Activated naive CD4-positive, alpha-beta T cell treated with anti-CD3 and anti-CD28 coated beads, Interleukin-2, amount 10 ng/mL, durations not matched to agents 7 days and 5 days (primary cell): ENCODE measurements around the gene AGAP2.

ENCODE experiments used
- CTCF ChIA-PET: fragments of 350-600 bp; sonication (Branson Sonifier 250); formaldehyde crosslinking; loops from one replicate; lab custom pipeline; 2021; ENCODE audit warnings: antibody characterized with exemption; lab: Charles Lee
- DNase-seq: peaks from one replicate; pipeline ENCODE4 v3.0.0-alpha.2; 2020
- H3K27ac Mint-ChIP-seq: one replicate; pipeline ENCODE4 v1.8.0; 2021; ENCODE audit warnings: mild to moderate bottlenecking, moderate library complexity, mixed read lengths
- H3K27me3 Mint-ChIP-seq: one replicate; pipeline ENCODE4 v1.8.0; 2021; ENCODE audit warnings: mild to moderate bottlenecking, mixed read lengths
- H3K36me3 Mint-ChIP-seq: one replicate; pipeline ENCODE4 v1.8.0; 2021; ENCODE audit warnings: mixed read lengths
- H3K4me1 Mint-ChIP-seq: one replicate; pipeline ENCODE4 v1.8.0; 2021; ENCODE audit warnings: mixed read lengths
- H3K4me3 Mint-ChIP-seq: one replicate; pipeline ENCODE4 v1.8.0; 2021; ENCODE audit warnings: mild to moderate bottlenecking, moderate library complexity, mixed read lengths
- H3K9me3 Mint-ChIP-seq: one replicate; pipeline ENCODE4 v1.8.0; 2021; ENCODE audit warnings: mixed read lengths

Gene AGAP2

GRCh38 chr12:57755454-57756372, 17.2 kb upstream of the AGAP2 start:
- Mint-ChIP-seq H3K4me3 (peak overlapping the region; percentile 81), H3K27me3 (peaks cover 4% of the 10 kb centered on the region), H3K36me3 (peaks cover 32% of the 10 kb centered on the region), H3K27ac (peak overlapping the region; percentile 70), H3K4me1 (peaks cover 66% of the 10 kb centered on the region), H3K9me3 (no peaks in the 10 kb centered on the region)
- peak; percentile 54 for DNase-seq
- CTCF ChIA-PET, result interaction anchor here (0.6 to 2.4 kb wide), 19 partner anchors 9 to 1935 kb away, joined by 3 to 19 read pairs (median 6); partner anchors contain the start of genes CYP27B1, DDIT3, EEF1AKMT3 and METTL1

- no peak overlapping the region for H3K27ac Mint-ChIP-seq
- peaks cover 36% of the 10 kb centered on the region for H3K36me3 Mint-ChIP-seq
- peaks cover 72% of the 10 kb centered on the region for H3K4me1 Mint-ChIP-seq
- no peak for DNase-seq
- CTCF ChIA-PET, result interaction anchor here (2.4 kb wide), 1 partner anchor 144 kb away, joined by 7 read pairs; no protein-coding TSS in a partner anchor
- H3K27me3 Mint-ChIP-seq, result peaks cover 4% of the 10 kb centered on the region
- no peaks in the 10 kb centered on the region for H3K9me3 Mint-ChIP-seq
- H3K4me3 Mint-ChIP-seq, result peak overlapping the region; percentile 80
These were observed 16.6 kb upstream of the AGAP2 start for GRCh38 chr12:57755194-57755453.

GRCh38 chr12:57754411-57755193, 16.1 kb upstream of the AGAP2 start, which contains the start of gene MARCHF9:
Gene MARCHF9 (plus strand): TSS chr12:57755103. CDS start chr12:57755529, 426 bp downstream.
- CTCF ChIA-PET, result interaction anchor here (2.4 kb wide), 1 partner anchor 145 kb away, joined by 7 read pairs; no protein-coding TSS in a partner anchor
- Mint-ChIP-seq H3K36me3 (peaks cover 34% of the 10 kb centered on the region), H3K27me3 (peaks cover 4% of the 10 kb centered on the region), H3K27ac (peak within 1 kb of the TSS; percentile 81), H3K4me3 (peak within 1 kb of the TSS; percentile 81), H3K9me3 (no peaks in the 10 kb centered on the region), H3K4me1 (peaks cover 70% of the 10 kb centered on the region)
- peak; percentile 94 for DNase-seq

- H3K27me3 Mint-ChIP-seq, result peaks cover 4% of the 10 kb centered on the region
- H3K4me1 Mint-ChIP-seq, result peaks cover 65% of the 10 kb centered on the region
- CTCF ChIA-PET, result no interaction called here
- H3K9me3 Mint-ChIP-seq, result no peaks in the 10 kb centered on the region
- H3K27ac Mint-ChIP-seq, result peak overlapping the region; percentile 81
- no peak for DNase-seq
- peaks cover 36% of the 10 kb centered on the region for H3K36me3 Mint-ChIP-seq
- H3K4me3 Mint-ChIP-seq, result peak overlapping the region; percentile 80
These were observed 15.3 kb upstream of the AGAP2 start for GRCh38 chr12:57753756-57754337.

- Mint-ChIP-seq H3K4me1 (peaks cover 57% of the 10 kb centered on the region), H3K27ac (peak overlapping the region; percentile 94), H3K27me3 (peaks cover 4% of the 10 kb centered on the region), H3K9me3 (no peaks in the 10 kb centered on the region), H3K4me3 (peak overlapping the region; percentile 98), H3K36me3 (peaks cover 40% of the 10 kb centered on the region)
- CTCF ChIA-PET, result interaction anchor here (0.8 to 1.0 kb wide), 3 partner anchors 12 to 294 kb away, joined by 3 to 4 read pairs (median 3); no protein-coding TSS in a partner anchor
- DNase-seq, result no peak
These were observed 14.1 kb upstream of the AGAP2 start for GRCh38 chr12:57752668-57753000.

GRCh38 chr12:57751788-57752667, 13.5 kb upstream of the AGAP2 start, which contains the start of gene CDK4:
Gene CDK4 (minus strand): TSS chr12:57752310. CDS start chr12:57751717, 593 bp downstream.
- H3K4me1 Mint-ChIP-seq, result peaks cover 60% of the 10 kb centered on the region
- H3K27me3 Mint-ChIP-seq, result peaks cover 4% of the 10 kb centered on the region
- no peaks in the 10 kb centered on the region for H3K9me3 Mint-ChIP-seq
- peak; percentile 100 for DNase-seq
- H3K4me3 Mint-ChIP-seq, result peak within 1 kb of the TSS; percentile 98
- CTCF ChIA-PET, result interaction anchor here (0.8 to 1.0 kb wide), 3 partner anchors 13 to 293 kb away, joined by 3 to 4 read pairs (median 3); no protein-coding TSS in a partner anchor
- peak within 1 kb of the TSS; percentile 94 for H3K27ac Mint-ChIP-seq
- peaks cover 43% of the 10 kb centered on the region for H3K36me3 Mint-ChIP-seq

GRCh38 chr12:57751432-57751787, 12.9 kb upstream of the AGAP2 start:
- Mint-ChIP-seq H3K4me3 (peak overlapping the region; percentile 98), H3K27ac (peak overlapping the region; percentile 94), H3K9me3 (no peaks in the 10 kb centered on the region), H3K36me3 (peaks cover 45% of the 10 kb centered on the region), H3K27me3 (peaks cover under 1% of the 10 kb centered on the region), H3K4me1 (peaks cover 57% of the 10 kb centered on the region)
- DNase-seq, result no peak
- CTCF ChIA-PET, result interaction anchor here (1.1 kb wide), 1 partner anchor 17 kb away, joined by 3 read pairs; no protein-coding TSS in a partner anchor

GRCh38 chr12:57750561-57751431, 12.3 kb upstream of the AGAP2 start:
- H3K4me1 Mint-ChIP-seq, result peaks cover 59% of the 10 kb centered on the region
- H3K4me3 Mint-ChIP-seq, result peak overlapping the region; percentile 98
- peak overlapping the region; percentile 94 for H3K27ac Mint-ChIP-seq
- no peaks in the 10 kb centered on the region for H3K27me3 Mint-ChIP-seq
- H3K9me3 Mint-ChIP-seq, result no peaks in the 10 kb centered on the region
- CTCF ChIA-PET, result interaction anchor here (1.1 to 1.2 kb wide), 2 partner anchors 9 to 18 kb away, joined by 3 read pairs; no protein-coding TSS in a partner anchor
- DNase-seq, result no peak
- peaks cover 49% of the 10 kb centered on the region for H3K36me3 Mint-ChIP-seq

GRCh38 chr12:57749061-57749460, 10.5 kb upstream of the AGAP2 start:
- Mint-ChIP-seq H3K4me3 (no peak overlapping the region), H3K36me3 (peaks cover 52% of the 10 kb centered on the region), H3K9me3 (no peaks in the 10 kb centered on the region), H3K27ac (no peak overlapping the region), H3K27me3 (no peaks in the 10 kb centered on the region), H3K4me1 (peaks cover 69% of the 10 kb centered on the region)
- CTCF ChIA-PET, result no interaction called here
- DNase-seq, result no peak

GRCh38 chr12:57746025-57746424, 7.5 kb upstream of the AGAP2 start:
- Mint-ChIP-seq H3K9me3 (no peaks in the 10 kb centered on the region), H3K4me1 (peaks cover 57% of the 10 kb centered on the region), H3K36me3 (peaks cover 43% of the 10 kb centered on the region), H3K27me3 (no peaks in the 10 kb centered on the region), H3K4me3 (peak overlapping the region; percentile 87), H3K27ac (peak overlapping the region; percentile 93)
- no peak for DNase-seq
- CTCF ChIA-PET, result interaction anchor here (2.0 kb wide), 1 partner anchor 10 kb away, joined by 6 read pairs; no protein-coding TSS in a partner anchor

- Mint-ChIP-seq H3K4me3 (peak overlapping the region; percentile 87), H3K4me1 (peaks cover 57% of the 10 kb centered on the region), H3K36me3 (peaks cover 38% of the 10 kb centered on the region), H3K27ac (peak overlapping the region; percentile 93), H3K27me3 (no peaks in the 10 kb centered on the region), H3K9me3 (no peaks in the 10 kb centered on the region)
- DNase-seq, result no peak
- CTCF ChIA-PET, result interaction anchor here (2.0 kb wide), 1 partner anchor 11 kb away, joined by 6 read pairs; no protein-coding TSS in a partner anchor
These were observed 6.9 kb upstream of the AGAP2 start for GRCh38 chr12:57745485-57745881.
